HG02885 (cell line): ENCODE results near the gene SH2D3A.

ENCODE experiments used
- ATAC-seq: cut with Tn5 transposase; IDR thresholded peaks from one replicate; pipeline ENCODE4 v1.9.1; 2021; ENCODE audit warnings: mild to moderate bottlenecking; ENCODE audit not compliant: unreplicated experiment, poor library complexity

Gene SH2D3A

DNA sequence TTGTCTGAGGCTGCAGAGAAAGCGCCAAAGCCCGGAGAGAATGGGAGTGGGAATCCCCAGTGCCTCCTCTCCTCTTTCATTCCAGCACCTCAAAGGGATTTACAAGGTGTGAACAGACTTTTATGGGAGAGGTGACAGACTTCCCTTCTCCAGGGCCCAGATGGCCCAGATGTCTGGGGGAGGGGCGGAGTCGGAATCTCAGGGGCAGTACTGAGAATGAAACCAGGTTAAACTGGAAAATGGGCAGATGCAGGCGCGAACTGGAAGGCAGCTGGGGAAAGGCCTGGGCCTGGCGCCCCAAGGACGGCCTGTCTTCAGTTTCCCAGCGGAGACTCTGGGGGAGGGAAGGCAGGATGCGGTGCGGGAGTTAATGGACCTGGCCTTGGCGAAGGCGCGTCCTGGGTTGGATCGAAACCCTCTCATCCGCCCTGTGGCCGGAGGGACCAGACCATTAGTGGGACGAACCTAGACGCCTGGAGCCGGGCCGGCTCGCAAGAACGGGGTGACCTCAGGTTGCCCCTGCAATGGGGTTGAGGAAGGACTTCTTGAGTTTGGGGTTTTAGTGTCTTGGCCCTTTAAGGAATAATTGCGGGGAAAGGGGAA, 28.3 kb downstream of the SH2D3A start:
- ATAC-seq: no peak

DNA sequence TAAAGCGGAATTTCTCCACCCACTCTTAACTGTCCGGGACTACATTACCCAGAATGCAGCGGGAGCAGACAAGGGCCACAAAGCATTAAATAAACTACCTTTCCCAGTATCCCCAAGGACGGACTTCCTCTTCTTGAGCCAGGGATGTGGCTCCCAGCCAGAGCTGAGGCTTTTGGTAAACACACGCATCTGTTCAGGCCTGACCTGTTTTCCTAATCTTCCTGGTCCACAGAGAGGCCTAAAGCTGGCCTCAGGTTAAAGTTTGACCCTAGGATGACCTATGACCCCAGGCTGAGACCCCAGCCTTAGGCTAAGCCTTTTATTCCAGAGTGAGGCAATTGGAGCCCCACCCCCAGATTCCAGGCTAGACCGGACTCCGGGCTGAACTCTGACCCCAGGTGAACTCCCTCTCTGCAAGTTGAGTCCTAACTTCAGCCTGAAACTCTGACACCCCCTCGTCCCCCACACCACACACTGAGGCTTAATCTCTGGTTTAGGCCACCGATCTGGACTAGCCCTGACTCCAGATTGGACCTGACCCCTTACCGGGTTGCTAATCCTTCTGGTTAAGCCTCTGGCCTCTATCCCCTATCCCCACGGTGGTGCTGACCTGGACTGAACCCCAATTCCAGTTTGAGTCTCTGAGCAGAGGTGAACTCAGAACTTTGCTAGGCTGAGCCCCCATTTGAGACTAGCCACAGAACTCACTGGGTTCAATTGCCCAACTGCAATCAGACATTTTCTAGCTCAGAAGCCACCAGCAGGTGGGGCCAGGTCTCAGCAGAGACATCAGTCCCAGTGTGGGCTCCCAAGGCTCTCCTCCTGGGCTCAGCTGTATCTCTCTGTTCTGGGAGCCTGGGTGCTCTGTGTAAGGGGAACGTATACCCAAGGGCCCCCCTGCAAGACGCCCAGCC, 29.1 kb downstream of the SH2D3A start:
- no peak for ATAC-seq

DNA sequence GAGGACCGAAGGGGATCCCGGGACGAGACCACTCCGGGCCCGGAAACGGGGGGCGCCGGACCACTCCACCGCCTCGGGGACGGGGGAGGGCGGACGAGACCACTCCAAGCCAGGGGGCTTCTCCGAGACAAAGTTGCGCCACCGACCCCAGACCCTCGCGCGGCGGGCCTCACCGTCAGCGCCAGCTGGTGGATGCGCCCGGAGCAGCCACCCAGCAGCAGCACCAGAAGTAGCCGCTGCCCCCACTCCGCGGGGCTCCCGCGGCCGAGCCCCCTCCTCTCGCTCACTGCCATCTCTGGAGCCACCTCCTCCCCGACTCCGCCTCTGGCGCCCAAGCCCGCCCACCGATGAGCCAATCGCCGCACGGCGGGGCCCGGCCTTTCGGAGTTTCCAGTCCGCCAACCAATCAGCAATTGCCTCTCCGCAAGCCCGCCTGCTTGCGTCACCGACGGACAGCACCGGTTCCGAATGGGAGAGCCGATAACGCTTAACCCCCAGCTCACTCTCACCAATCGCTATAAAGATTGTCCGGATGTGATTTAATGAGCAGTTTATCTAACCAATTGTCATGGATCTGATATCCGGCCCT, 29.9 kb downstream of the SH2D3A start, which contains the start of gene GPR108:
Gene GPR108, minus strand, starts transcription at position 297 of the 589 bp plus-strand sequence. Its CDS starts 4 bp downstream, at position 293.
- peak; percentile 76 for ATAC-seq

DNA sequence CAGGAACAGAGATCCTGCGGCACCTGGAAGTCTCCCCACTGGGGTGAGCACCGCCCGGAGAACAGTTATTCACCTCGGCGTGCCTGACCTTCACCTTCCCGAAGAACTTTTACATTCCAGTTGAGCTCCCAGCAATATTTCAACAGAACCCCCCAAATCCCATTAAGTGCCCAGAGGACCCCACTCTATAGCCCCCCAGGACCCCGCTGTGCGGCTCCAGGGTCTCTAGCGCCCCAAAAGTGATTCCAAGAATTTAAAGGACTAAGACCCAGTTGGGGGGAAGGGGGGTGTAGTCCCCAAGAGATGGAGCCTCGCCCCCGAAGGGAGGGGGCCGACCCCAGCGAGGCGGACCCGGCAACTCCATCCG, 30.3 kb downstream of the SH2D3A start:
- ATAC-seq: no peak

DNA sequence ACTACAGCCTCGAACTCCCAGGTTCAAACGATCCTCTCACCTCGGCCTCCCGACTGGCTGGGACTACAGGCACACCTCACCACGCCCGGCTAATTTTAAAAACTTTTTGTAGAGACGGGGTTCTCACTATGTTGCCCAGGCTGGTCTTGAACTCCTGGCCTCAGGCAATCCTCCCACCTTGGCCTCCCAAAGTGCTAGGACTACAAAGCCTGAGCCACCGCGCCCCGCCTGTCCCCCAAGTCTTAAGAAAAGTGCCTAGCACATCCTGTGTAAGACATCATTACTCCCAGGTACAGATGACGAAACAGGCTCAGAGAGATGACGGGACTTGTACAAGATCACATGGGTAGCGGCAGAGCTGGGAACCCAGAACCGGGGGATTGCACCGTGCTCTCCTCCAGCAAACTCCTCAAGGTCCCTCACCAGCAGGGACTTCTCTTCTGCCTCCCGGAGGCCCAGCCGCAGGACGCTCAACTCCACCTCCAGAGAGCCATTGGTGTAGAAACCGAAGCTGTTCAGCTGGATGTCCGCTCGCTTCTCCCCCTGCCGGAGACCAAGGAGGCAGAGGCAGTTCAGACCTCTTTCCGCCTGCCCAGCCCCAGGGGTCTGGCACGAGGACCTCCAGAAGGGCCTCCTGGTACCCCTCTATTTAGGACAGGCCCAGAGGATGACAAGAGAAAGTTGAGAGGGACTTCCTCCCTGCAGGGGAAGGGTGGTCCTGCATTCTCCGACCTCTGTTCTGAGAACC, 30.9 kb downstream of the SH2D3A start:
- ATAC-seq: no peak

DNA sequence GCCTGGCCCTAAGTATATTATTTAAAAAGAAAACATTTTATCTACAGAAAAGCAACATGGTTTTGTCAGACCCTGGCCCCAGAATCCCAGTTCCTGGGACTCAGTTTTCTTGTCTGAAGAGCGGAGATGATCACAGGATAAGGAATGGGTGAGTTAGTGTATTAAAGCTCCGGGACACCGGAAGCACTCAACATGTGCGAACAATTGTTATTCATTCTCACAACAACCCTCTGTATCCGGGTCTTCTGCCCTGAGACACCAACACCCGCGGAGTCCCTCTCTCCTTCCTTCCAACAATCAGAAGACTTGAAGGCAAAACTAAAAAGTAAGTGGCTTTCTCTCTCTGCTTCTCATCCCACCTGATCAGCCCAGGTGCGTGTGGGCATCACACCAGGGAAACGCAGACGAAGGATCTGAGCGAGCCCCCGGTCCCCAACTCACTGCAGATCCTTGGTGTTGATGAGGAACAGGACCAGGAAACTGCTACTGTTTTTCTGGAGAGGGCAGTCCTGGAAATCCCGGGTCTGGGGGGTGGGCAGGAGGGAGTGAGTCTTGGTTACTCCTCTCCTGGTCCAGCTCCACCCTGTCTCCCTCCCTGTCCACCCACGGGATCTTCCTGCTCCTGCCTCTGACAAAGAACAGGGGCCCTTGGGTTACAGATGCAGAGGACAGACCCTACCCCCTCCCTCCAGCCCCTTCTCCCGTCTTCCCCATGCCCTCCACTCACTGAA, 31.9 kb downstream of the SH2D3A start:
- ATAC-seq: no peak

DNA sequence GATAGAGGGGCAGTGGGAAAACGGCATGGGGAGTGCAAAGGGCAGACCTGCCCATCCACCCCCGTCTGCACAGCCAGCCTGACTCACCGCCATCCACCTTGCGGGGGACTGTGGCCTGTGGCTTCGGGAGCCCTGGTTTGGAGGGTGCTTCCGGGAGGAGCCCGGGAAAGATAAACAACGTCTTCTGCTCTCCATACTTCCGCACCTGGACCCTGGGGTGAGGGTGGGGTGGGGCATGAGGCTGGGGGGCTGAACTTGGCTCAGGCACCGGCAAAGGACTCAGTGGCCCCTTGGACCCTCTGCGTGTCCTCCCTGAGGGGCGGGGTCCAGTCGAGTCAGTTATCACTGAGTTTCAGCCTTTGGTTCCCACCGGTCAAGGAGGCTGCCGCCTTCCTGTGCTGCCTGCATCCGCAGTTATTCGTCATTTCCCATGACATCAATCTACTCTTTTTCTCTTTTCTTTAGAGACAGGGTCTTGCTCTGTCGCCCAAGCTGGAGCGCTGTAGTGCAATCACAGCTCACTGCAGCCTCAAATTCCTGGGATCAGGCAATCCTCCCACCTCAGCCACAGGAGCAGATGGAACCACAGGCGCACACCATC, 33.0 kb downstream of the SH2D3A start:
- no peak for ATAC-seq

DNA sequence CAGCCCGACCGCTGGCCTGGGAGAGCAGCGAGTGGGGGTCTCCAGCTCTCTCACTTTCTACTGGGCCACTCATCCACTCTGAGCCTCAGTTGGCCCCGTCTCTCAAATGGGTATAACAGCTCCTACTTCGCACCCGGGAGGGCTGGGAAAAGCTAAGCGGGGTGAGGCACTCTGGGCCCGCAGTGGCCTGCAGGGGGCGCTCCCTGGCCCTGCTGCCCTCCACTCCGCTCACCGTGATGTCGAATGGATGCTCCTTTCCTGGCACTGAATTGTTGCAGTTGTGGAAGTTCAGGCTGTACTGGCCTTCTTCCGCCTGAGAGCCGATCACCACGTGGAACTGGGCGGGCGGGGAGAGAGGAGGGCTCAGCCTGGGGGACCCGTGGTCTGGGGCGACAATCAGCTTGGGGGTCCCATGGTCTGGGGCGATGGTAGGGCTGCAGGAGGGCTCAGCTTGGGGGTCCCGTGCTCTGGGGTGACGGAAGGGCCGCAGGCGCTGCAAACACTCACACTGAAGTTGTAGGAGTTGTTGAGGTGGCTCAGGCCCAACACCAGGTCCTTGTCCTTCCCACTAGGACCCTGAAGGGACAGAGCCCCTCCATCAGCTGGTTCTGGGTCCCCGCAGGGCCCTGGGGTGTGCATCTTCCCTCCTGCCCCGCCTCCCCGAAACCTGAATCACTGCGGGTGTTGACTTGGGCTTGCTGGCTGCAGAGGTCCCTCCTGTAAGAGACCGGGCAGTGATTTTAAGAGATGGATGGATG, 33.7 kb downstream of the SH2D3A start:
- no peak for ATAC-seq

DNA sequence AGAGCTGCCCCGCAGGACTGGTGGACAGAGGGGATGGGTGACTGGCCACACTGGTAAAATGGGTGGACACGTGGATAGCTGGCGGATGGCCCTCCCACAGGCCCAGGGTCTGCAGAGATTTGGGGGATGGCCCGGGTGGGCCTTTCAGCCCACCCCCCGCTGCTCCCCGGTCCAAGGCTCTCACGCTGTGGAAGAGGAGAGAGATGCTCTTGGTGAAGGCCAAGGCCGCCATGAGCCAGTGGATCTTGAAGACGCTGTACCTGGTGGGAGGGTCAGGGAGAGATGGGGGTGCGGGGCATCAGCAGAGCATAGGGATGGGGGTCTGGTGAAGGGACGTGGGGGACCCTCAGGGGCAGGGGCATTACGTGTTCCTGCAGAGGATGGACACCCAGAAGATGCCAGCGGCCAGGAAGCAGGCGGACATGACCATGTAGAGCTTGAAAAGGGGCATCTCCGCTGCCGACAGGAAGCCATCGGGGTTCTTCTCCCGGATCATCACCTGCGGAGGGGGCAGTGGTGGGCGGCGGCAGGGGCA, 34.4 kb downstream of the SH2D3A start:
- no peak for ATAC-seq

DNA sequence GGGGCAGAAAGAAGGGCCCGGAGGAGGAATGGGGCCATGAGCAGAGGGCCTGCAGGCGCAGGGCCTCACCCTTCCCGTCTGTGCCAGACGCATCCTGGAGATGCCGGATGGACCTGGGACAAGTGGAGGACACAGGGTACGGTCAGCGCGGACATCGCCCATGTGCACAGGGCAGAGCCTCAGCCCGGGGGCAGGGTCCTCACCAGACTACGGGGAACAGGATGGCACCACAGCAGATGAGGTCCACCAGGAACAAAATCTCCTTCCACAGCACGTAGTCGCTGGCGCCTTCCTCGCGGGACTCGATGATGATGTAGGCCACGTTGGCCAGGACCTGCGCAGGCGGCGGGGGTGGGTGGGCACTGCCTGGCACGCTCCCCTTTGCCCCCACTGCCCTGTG, 35.4 kb downstream of the SH2D3A start:
- ATAC-seq: no peak

DNA sequence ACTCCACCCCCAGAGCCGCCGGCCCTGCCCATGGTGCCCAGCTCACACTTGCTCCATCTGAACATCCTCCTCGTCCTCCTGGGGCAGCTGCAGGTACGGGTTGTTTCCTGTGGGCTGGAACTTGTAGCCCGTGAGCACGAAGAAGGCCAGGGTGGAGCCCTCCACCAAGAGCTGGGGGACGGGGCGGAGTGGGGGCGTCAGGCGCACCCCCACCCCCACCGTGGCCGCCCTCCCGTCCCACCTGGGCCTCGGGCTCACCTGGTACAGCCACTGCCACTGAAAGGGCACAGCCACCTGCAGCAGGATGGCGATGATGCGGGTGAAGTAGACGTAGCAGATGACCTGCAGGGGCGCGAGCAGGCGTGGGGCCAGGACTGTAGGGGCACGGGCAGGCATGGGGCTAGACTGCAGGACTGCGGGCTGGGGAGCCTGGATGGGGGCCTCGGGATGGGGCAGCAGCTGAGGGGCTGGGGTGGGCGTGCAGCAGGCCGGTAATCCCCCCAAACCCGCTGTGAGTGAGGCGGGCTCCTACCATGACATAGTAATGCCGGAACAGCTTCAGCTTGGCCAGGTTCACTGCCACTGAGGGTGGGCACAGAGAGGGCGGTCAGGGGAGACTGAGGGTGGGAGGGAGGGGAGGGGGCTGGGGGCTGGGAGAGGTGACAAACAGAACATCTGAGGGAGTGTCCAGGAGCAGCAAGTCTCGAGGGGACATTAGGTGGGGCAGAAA, 36.1 kb downstream of the SH2D3A start:
- ATAC-seq: no peak

DNA sequence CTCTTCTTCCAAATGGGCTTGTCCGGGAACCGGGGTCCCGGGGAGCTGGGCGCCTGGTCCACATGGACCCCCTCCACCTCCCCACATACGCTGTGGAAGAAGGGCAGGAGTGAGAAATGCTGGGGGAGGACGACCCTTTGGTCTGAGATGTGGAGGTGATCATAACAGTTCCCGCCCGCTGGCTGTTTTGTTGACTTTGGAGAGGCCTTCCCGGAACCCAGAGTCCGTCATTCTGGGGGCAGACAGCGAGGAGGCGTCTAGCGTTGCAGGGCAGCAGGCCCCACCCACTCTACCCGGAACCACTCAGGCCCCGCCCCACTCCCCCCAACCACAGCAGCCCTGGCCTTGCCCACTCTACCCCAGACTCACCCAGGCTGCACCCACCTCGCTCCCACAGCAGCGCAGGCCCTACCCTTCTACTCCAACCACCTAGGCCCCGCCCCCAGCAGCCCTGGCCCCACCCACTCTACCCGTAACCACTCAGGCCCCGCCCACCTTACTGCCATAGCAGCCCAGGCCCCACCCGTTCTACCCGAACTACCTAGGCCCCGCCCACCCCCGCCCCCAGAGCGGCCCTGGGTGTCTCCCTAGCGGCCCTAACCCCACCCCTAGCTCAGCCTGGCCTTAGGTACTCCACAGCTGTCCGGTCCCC, 37.0 kb downstream of the SH2D3A start:
- ATAC-seq: no peak

DNA sequence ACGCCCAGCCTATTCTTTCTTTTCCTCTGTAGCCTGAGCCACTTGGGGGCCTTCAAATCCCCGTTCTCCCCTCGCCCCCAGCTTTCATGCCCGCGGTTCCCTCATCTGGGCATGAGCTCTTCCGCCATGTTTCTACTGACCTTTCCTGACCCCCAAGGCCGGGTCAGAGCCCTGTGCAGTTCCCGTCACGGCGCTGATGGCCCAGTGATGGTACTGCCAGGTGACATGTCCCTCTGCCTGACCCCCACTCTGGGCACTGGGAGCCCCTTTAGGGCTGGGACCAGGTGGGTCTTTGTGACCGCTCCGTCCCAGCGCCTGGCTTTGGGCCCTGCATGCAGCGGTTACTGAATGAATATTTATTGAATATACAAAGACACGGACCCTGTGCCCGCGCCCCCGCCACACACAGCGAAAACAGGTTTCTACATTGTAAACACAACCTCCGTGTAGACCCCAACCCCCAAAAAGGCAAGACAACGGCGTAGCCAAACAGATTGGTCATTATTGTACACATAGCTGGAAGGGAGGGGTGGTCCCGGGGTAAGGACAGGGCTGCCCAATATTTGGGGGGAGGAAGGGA, 37.6 kb downstream of the SH2D3A start:
- no peak for ATAC-seq

DNA sequence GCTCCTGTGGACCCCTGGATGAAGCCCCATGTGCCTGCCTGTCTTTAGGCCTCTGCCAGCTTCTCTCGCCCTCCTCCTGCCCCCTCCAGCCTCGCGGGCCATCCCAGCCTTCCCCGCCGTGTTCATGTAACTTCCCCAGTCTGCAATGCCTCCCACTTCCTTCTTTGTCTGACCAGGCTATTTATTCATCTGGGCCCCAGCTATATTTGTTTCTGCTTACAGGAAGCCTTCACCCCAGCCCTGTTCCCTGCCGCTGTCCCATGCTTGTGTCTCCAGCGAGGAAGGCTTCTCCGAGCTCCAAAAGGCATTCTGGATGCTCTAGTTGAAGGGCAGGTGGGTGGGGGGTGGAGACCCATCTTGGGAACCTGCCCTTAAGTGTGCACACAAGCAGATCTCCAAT, 38.9 kb downstream of the SH2D3A start:
- ATAC-seq: no peak

DNA sequence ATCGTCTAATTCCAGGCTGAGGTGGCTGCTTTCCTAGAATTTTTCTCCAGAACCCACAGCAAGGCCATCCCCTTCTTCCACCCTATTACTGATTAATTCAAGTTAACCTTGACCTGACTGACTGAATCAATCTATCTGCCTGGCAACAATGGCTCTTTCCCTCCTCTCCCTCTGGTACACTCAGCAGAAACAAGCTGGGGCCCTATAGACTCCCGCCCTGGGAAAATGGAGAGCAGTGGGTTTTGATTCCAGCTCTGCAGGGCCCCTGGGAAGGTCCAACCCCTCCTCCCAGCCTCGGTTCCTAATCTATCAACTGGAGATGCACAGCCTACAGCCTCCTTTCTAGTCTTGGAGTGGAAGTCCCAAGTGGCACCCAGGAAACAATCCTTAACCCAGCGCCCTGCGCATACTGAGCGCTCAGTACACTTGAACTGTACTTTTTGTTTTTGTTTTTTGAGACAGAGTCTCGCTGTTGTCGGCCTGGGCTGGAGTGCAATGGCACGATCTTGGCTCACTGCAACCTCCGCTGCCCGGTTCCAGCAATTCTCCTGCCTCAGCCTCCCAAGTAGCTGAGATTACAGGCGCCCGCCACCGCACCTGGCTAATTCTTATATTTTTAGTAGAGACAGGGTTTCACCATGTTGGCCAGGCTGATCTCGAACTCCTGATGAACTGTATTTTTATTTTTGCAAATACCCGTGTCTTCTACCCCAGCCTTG, 41.6 kb downstream of the SH2D3A start:
- no peak for ATAC-seq

DNA sequence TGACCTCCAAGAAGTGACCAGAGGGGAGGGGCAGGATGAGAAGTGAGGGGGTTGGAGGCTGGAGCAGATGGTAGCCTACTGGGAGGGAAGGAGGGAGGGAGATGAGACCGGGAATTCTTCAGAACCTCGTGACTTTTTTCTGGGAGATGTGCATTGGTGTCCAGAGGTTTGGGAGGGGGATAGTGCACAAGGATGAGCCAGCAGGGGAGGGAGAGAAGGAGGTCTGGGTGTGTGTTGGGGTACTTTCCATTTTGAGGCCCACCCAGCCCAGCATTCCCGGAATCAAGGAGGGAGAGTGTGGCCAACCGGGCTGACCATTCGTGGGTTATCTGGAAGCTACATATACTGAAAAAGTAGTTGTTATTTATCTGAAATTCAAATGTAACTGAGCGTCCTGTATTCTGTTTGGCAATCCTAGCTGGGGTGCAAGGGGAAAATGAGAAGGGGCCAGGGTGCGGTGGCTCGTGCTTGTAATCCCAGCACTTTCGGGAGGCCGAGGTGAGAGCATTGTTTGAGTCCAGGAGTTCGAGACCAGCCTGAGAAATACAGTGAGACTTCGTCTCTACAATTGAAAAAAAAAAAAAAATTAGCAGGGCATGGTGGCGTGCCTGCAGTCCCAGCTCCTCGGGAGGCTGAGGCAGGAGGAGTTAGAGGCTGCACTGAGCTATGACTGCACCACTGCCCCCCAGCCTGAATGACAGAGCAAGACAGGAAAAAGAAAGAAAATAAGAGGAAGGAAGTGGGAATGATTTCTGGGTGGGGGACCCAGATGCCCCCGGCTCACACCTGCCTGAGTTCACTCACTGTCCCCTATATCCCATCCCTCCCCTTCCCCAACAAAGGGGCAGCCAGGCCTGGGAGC, 42.4 kb downstream of the SH2D3A start:
- no peak for ATAC-seq
